ENCODE measurements around the gene METAP1D.

- TF ChIP-seq, protein P1, sequence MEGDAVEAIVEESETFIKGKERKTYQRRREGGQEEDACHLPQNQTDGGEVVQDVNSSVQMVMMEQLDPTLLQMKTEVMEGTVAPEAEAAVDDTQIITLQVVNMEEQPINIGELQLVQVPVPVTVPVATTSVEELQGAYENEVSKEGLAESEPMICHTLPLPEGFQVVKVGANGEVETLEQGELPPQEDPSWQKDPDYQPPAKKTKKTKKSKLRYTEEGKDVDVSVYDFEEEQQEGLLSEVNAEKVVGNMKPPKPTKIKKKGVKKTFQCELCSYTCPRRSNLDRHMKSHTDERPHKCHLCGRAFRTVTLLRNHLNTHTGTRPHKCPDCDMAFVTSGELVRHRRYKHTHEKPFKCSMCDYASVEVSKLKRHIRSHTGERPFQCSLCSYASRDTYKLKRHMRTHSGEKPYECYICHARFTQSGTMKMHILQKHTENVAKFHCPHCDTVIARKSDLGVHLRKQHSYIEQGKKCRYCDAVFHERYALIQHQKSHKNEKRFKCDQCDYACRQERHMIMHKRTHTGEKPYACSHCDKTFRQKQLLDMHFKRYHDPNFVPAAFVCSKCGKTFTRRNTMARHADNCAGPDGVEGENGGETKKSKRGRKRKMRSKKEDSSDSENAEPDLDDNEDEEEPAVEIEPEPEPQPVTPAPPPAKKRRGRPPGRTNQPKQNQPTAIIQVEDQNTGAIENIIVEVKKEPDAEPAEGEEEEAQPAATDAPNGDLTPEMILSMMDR (IDR thresholded peaks at IDR 0.05; ENCODE audit: low read depth, low read length, missing input control), result no peak
- TF ChIP-seq ATF3 (IDR thresholded peaks at IDR 0.05) (no peak), YY1 (IDR thresholded peaks at IDR 0.05) (no peak), JUND (IDR thresholded peaks at IDR 0.05) (no peak), ZBTB33 (IDR thresholded peaks at IDR 0.05) (no peak), EGR1 (IDR thresholded peaks at IDR 0.05; ENCODE audit: low read depth in 2 of 2) (no peak), REST (IDR thresholded peaks at IDR 0.05) (no peak), SP1 (IDR thresholded peaks at IDR 0.05) (no peak), RAD21 (IDR thresholded peaks at IDR 0.05) (no peak), HNF4G (IDR thresholded peaks at IDR 0.05) (no peak), TAF1 (conservative IDR thresholded peaks at IDR 0.05) (no peak), HNF4A (conservative IDR thresholded peaks at IDR 0.05) (no peak), GABPA (IDR thresholded peaks at IDR 0.05 in 1 of 2, conservative IDR thresholded peaks at IDR 0.05 in 1 of 2) (no peak), NR2F2 (IDR thresholded peaks at IDR 0.05) (no peak)
Observed at GRCh38 chr2:172031536-172031935, 31.8 kb downstream of the METAP1D start.

Data from liver (tissue), 3 donors.